Endothelial cell of hepatic sinusoid (primary cell): ENCODE measurements around the gene PTPRU.

Source experiments
- in situ Hi-C: cut with HindIII; loops from 2 replicates; pipeline ENCODE4 v1.10.0; 2017; ENCODE audit warnings: low sequenced_read_pairs

PTPRU gene

GRCh38 chr1:29235955-29236711, at the start of gene PTPRU:
Gene PTPRU (plus strand): TSS chr1:29236522. CDS start chr1:29236645, 123 bp downstream.
- in situ Hi-C loops, result loop anchor here (25.0 kb wide), 2 partner anchors 851 to 1451 kb away; no protein-coding TSS in a partner anchor

GRCh38 chr1:29186707-29187106, 49.6 kb upstream of the PTPRU start:
- in situ Hi-C loops, result no loop called here

GRCh38 chr1:29190718-29191117, 45.6 kb upstream of the PTPRU start:
- in situ Hi-C loops, result no loop called here

- in situ Hi-C loops, result no loop called here
These were observed 42.4 kb upstream of the PTPRU start for GRCh38 chr1:29193879-29194455.

- in situ Hi-C loops, result loop anchor here (5.0 kb wide), 1 partner anchor 94 kb away; no protein-coding TSS in a partner anchor
These were observed 40.4 kb upstream of the PTPRU start for GRCh38 chr1:29195881-29196291.

- in situ Hi-C loops, result loop anchor here (5.0 kb wide), 1 partner anchor 95 kb away; no protein-coding TSS in a partner anchor
These were observed 39.3 kb upstream of the PTPRU start for GRCh38 chr1:29196863-29197589.

GRCh38 chr1:29197590-29197924, 38.8 kb upstream of the PTPRU start:
- in situ Hi-C loops, result loop anchor here (5.0 kb wide), 1 partner anchor 95 kb away; no protein-coding TSS in a partner anchor

- in situ Hi-C loops, result loop anchor here (5.0 kb wide), 1 partner anchor 96 kb away; no protein-coding TSS in a partner anchor
These were observed 38.3 kb upstream of the PTPRU start for GRCh38 chr1:29197993-29198392.

GRCh38 chr1:29200906-29201594, 35.3 kb upstream of the PTPRU start:
- in situ Hi-C loops, result no loop called here

GRCh38 chr1:29201595-29202051, 34.7 kb upstream of the PTPRU start:
- in situ Hi-C loops, result no loop called here

- in situ Hi-C loops, result no loop called here
These were observed 34.3 kb upstream of the PTPRU start for GRCh38 chr1:29202053-29202452.

- in situ Hi-C loops, result no loop called here
These were observed 33.6 kb upstream of the PTPRU start for GRCh38 chr1:29202584-29203340.

GRCh38 chr1:29208442-29208841, 27.9 kb upstream of the PTPRU start:
- in situ Hi-C loops, result loop anchor here (5.0 kb wide), 1 partner anchor 326 kb away; no protein-coding TSS in a partner anchor

- in situ Hi-C loops, result loop anchor here (5.0 kb wide), 1 partner anchor 327 kb away; no protein-coding TSS in a partner anchor
These were observed 27.1 kb upstream of the PTPRU start for GRCh38 chr1:29209173-29209572.

- in situ Hi-C loops, result no loop called here
These were observed 25.8 kb upstream of the PTPRU start for GRCh38 chr1:29210278-29211085.

- in situ Hi-C loops, result no loop called here
These were observed 25.0 kb upstream of the PTPRU start for GRCh38 chr1:29211086-29212030.

- in situ Hi-C loops, result no loop called here
These were observed 23.3 kb upstream of the PTPRU start for GRCh38 chr1:29213055-29213454.

GRCh38 chr1:29217633-29218032, 18.7 kb upstream of the PTPRU start:
- in situ Hi-C loops, result no loop called here
